ENCODE measurements around the gene MFSD11. TPM values are rescaled to one million over a fixed set of nuclear protein-coding genes. Genes with fewer than 3 reads are reported as not detected.
A peak's percentile ranks its signal among the peaks of the same experiment; 100 is the strongest.

Gene MFSD11
- total and polyA plus RNA-seq, 2 of the 4 experiments (the other 2 are of a cell fraction) = 12.3 to 16.1 TPM

DNA sequence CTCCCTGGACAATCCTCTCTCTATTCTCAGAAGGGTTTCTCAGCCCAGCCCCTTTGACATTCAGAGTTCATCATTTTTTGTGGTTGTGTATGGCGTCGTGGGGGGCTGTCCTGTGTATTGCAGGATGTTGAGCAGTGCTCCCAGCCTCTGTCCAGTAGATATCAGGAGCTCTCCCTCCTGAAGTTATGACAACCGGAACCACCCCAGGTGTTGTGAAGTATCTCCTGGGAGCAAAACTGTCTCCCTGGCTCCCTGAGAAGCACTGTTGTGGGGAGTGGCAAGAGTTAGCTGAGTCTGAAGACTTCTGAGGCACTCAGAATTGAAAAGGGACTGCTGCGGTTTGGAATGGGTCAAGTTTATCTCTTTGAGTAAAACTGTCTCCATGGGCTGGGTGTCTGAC lies 74.3 kb downstream of the MFSD11 start:
- Histone ChIP-seq H4K91ac (ENCODE audit: insufficient read depth, low read depth, low read length) (no peak overlapping the region), H2AK5ac (ENCODE audit: low read depth, low read length) (no peak overlapping the region), H4K5ac (ENCODE audit: low read depth, low read length) (no peak overlapping the region), H3K18ac (ENCODE audit: low read depth, low read length) (no peak overlapping the region), H4K8ac (ENCODE audit: low read depth in 2 of 2, low read length in 2 of 2) (no peak overlapping the region), H3K9ac (ENCODE audit: low read depth, low read length) (no peak overlapping the region), H2BK20ac (ENCODE audit: low read depth, low read length) (no peak overlapping the region), H2AFZ (replicated peaks; ENCODE audit: low read length, poor library complexity) (no peak overlapping the region), H3K27me3 (ENCODE audit: control insufficient read depth, insufficient read depth, low read length) (peaks cover 14% of the 10 kb centered on the region), H2AK9ac (replicated peaks; ENCODE audit: low read depth, low read length, poor library complexity) (no peak overlapping the region), H3K79me1 (ENCODE audit: low read depth in 1 of 2, low read length in 2 of 2) (no peaks in the 10 kb centered on the region), H3K27ac (ENCODE audit: insufficient read depth, low read length) (no peak overlapping the region), H3K4me2 (ENCODE audit: low read depth, low read length) (no peak overlapping the region), H3K9me1 (ENCODE audit: insufficient read depth, low read length) (no peaks in the 10 kb centered on the region), H2BK120ac (ENCODE audit: low read depth, low read length) (no peak overlapping the region), H3K36me3 (ENCODE audit: control insufficient read depth, insufficient read depth, low read length) (no peaks in the 10 kb centered on the region), H3K4me1 (ENCODE audit: control insufficient read depth, insufficient read depth, low read length) (no peaks in the 10 kb centered on the region), H3K4me3 (ENCODE audit: insufficient read depth, low read depth, low read length) (no peak overlapping the region), H4K20me1 (ENCODE audit: insufficient read depth, low read length) (no peaks in the 10 kb centered on the region), H3K14ac (replicated peaks; ENCODE audit: low read depth, low read length) (no peak overlapping the region), H3K9me3 (ENCODE audit: control insufficient read depth, insufficient read depth, low read length) (no peaks in the 10 kb centered on the region), H3K56ac (ENCODE audit: extremely low read depth, insufficient read depth, low read length) (no peak overlapping the region), H2BK5ac (ENCODE audit: low read depth, low read length, poor library complexity, severe bottlenecking) (no peak overlapping the region), H2BK15ac (ENCODE audit: low read depth, low read length) (no peak overlapping the region), H3K4ac (ENCODE audit: low read depth, low read length) (no peak overlapping the region), H3K23ac (ENCODE audit: low read depth, low read length) (no peak overlapping the region)
- TF ChIP-seq CEBPB (IDR thresholded peaks at IDR 0.05; ENCODE audit: low read depth, low read length) = peak; percentile 30; the same call in 1 of the 2 replicates
- TF ChIP-seq MAZ (IDR thresholded peaks at IDR 0.05; ENCODE audit: borderline replicate concordance, low read depth, low read length) = no peak
- no peak for TF ChIP-seq SMC3 (IDR thresholded peaks at IDR 0.05; ENCODE audit: low read depth, low read length)
- dilution Hi-C loops (cut with HindIII; ENCODE audit: low sequenced_read_pairs, unreplicated experiment) = no loop called here
- POLR2A ChIA-PET (ENCODE audit: unreplicated experiment) = no interaction called here
- no peak for ATAC-seq (ENCODE audit: low read depth)
- intact Hi-C loops (cut with micrococcal nuclease) = no loop called here
- no peak for DNase-seq
- no TSS peak for BruUV-seq (replicated peaks)
- CTCF ChIA-PET = no interaction called here
- WGBS, 2 experiments (ENCODE audit: extremely low coverage in 2 of 2, insufficient read length in 1 of 2) = 60% methylated on average over 1 of the region's 4 CpGs; no CpG with 5 or more reads in 1 of the 2 experiments
- in situ Hi-C loops (cut with MboI; ENCODE audit: low sequenced_read_pairs) = no loop called here

Measured in IMR-90 (cell line).